NCI-H1048 (cell line): ENCODE data around the gene CHRM4.
A peak's percentile ranks its signal among the peaks of the same experiment; 100 is the strongest.
"Not testable (repeated sequence)": the region's sequence is repeated elsewhere in the genome, so short reads cannot be mapped to it uniquely, and the experiment has no call there.

Source experiments
- DNase-seq: peaks from one replicate; lab custom pipeline; 2025; lab: John Stamatoyannopoulos, UW

CHRM4 gene

DNA sequence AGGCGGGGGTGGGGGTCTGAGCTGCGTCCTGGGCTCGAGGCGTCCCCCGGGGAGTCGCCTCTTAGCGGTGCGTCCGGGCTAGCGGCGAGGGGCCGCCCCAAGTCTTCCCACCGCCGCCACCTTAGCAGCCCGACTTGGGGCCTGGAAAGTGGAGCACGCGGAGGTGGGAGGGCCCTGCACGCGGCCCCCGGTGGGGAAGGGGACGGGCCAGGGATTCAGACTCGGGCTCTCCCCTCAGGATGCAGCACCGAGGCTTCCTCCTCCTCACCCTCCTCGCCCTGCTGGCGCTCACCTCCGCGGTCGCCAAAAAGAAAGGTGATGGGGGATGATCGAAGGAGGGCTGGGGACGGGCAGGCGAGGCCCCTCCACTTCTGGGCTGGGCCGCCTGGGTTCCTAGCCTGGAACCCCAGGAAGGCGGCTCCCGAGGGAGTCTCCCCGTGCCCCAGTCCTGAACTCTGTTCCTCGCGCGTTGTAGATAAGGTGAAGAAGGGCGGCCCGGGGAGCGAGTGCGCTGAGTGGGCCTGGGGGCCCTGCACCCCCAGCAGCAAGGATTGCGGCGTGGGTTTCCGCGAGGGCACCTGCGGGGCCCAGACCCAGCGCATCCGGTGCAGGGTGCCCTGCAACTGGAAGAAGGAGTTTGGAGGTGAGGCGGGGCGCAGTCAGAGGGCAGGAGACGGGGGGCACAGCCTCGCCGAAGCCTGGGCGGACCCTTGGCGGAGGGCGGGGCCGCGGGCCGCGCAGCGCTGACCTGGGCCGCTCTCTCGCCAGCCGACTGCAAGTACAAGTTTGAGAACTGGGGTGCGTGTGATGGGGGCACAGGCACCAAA is 9.5 kb downstream of the CHRM4 start:
- no peak for DNase-seq

DNA sequence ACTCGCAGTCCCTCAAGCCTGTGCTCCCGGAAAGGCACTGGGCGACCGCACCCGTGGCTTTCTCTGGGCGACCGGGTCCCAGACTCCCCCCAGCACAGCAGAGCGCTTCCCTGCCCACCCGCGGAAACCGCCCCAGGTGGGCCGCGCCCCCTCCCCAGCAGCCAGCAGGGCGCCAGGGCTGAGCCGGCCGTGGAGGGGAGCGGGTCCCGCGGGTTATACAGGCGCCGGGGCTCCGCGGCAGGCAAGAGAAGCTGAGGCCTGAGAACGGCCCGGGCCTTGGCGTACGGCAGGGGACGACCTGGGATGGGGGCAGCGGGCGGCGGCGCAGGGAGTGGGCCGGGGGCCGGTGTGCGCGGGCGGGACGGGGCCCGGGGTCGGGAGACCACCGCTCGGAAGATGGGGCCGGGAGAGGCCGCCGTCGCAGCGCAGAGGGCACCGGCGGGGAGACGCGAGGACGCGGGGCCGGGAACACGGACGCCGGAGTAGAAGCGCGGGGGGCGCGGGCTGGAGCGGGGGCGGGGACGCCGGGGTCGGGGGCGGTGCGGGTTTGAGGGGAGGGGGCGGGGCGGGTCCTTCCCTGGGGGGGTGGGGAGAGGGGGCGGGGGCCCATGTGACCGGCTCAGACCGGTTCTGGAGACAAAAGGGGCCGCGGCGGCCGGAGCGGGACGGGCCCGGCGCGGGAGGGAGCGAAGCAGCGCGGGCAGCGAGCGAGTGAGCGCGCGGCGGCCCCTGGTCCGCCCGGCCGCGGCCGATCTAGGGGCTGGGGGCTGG is 10.3 kb downstream of the CHRM4 start, which contains the start of gene MDK:
MDK (plus strand) TSS at position 622 of the 771 bp plus-strand sequence. CDS start 389 bp downstream, outside the sequence.
- DNase-seq: no peak

DNA sequence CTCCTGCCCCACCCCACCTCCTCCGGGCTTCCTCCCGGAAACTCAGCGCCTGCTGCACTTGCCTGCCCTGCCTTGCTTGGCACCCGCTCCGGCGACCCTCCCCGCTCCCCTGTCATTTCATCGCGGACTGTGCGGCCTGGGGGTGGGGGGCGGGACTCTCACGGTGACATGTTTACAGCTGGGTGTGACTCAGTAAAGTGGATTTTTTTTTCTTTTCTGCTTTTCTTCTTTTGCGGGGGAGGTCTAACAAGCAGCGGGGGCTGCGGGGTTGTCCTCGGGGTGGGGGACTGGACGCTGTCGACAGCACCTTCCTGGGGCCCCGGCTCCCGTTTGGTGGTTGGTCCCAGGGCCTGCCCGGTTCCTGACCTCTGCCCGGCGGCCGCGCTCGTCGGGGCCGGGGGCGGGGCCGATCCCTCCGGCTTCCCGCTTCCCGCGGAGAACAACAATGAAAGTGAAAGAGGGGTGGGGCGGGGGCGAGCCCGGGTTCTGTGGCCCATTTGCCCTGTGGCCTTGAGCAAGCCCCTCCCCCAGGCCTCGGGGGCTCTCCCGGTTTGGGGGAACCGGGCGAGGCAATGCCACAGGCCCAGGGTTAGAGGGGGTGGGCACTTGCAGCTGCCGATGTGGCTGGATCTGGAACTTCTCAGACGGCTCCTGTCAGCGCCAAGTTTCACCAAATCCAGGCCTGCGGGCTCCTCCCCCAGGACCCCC is 11.1 kb downstream of the CHRM4 start:
- no peak for DNase-seq

DNA sequence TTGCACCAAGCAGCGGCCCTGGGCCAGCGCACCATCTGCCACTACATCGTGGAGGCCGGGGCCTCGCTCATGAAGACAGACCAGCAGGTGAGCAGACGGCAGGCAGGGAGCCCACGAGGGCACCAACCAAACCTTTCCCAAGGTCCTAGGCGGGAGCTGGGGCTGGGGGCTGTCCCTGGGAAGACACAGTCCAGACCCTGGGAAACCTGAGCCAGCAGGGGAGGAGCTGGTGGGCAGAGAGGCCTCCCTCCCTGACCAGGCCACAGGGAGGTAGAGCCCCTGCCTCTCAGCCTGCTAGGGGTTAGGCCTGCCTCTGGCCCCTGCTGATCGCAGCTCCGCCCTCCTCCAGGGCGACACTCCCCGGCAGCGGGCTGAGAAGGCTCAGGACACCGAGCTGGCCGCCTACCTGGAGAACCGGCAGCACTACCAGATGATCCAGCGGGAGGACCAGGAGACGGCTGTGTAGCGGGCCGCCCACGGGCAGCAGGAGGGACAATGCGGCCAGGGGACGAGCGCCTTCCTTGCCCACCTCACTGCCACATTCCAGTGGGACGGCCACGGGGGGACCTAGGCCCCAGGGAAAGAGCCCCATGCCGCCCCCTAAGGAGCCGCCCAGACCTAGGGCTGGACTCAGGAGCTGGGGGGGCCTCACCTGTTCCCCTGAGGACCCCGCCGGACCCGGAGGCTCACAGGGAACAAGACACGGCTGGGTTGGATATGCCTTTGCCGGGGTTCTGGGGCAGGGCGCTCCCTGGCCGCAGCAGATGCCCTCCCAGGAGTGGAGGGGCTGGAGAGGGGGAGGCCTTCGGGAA is 11.9 kb downstream of the CHRM4 start:
- not testable (repeated sequence) for DNase-seq

DNA sequence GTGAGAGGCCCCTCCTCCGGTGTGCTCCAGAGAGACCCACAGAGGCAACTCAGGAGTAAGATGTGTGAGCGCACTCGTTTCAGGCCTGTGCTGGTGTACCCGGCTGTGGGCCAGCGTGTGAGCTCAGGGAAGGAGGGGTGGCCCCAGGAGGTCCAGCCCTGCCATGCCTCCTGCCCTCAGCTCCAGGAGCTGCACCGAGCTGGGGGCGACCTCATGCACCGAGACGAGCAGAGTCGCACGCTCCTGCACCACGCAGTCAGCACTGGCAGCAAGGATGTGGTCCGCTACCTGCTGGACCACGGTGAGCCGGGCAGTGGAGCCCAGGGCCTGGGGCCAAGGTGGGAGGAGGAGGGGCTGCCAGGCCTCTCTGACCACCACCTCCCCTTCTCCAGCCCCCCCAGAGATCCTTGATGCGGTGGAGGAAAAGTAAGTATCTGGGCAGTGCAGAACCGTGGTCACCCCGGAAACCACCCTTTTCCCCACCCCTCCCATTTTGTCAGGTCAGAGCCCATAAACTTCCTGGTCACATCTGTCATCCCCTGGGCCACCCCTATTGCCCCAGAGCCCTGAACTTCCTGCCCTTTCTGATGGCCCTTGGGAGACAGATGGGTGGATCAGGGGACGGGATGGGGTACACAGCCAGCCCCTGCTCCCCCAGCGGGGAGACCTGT is 12.6 kb downstream of the CHRM4 start:
- DNase-seq: no peak

DNA sequence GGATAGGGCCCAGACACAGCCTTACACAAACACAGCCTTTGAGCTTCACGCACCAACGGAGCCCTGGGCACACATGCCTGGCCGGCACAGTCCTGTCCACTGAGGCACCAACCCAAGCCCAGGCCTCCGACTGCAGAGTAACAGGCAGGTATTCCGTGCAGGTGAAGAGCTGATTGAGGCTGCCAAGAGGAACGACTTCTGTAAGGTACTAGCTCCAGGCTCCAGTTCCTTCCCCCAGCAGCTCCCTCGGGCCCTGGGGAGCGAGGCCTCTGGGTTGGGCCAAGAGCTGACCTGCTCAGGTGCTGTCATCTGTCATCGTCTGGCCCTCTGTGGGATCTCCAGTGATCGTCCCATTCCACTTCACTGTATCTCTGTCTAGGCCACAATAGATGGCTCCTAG is 13.3 kb downstream of the CHRM4 start:
- DNase-seq: no peak

DNA sequence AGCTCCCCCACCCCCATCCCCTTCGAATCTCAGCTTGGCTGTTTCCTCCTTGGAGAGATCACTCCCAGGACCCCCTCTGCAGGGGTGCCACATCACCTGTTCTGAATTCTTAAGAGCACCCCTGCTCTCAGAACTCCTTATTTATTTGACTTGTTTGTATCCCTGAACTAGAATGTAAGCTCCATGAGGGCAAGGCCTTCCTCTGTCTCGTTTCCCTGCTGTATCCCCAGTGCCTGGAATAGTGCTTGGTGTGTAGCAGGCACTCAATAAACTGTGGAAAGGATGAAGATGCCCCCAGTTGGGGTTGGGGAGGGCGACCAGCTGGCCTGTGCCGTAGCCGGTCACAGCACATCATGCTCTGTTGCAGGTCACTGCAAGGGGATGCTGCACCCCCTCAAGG is 13.7 kb downstream of the CHRM4 start:
- no peak for DNase-seq

DNA sequence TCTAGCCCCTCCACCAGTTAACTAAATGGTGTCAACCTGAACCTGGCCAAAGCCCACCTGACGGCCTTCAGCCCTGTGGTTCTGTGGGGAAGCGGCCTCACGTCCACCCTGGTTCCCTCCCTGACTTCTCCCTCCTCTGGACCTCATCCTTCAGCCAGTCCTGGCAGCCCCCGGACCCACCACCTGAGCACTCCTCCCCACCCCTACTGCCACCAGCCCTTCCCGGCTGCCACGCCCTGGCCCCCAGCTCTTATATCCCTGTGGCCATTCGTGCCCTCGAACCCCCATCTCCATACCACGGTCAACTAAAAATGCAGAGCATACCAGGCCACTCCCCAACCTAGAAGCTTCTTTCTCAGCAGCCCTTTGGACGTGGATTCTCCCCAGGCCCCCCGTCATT is 14.3 kb downstream of the CHRM4 start:
- DNase-seq: no peak

DNA sequence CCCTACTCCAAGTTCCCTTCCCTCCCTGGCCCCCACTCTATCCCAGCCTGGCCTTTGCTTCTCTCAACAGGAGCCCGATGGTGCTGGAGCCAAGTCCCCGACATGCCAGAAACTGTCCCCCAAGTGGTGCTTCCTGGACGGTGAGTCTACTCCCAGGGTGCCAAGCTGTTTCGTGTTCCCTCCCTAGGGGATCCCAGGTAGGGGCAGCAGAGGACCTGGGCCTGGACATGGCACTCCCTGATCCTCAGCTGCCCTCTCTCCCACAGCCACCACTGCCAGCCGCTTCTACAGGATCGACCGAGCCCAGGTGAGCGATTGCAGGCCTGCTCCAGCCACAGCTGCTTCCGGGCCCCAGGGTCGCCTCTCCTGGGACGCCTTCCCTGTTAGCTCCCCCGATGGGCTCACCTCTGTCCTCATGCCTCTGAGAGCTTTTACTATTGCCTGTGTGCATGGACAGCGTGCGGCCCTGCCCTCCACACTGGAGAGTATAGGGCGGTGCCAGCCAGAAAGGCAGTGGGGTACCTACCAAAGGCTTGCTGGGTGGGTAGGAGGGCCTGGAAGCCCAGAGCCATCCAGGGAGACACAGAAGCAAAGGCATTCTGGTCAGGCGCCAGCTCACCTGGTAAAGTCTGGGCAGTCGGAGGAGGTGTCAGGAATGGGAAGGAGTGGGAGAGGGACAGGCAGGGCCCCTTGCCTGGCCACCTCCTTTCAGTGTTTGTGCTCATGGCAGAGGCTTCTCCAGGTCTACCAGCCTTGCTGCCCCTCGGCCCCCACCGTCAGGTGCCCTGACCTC is 15.1 kb downstream of the CHRM4 start:
- DNase-seq: no peak

DNA sequence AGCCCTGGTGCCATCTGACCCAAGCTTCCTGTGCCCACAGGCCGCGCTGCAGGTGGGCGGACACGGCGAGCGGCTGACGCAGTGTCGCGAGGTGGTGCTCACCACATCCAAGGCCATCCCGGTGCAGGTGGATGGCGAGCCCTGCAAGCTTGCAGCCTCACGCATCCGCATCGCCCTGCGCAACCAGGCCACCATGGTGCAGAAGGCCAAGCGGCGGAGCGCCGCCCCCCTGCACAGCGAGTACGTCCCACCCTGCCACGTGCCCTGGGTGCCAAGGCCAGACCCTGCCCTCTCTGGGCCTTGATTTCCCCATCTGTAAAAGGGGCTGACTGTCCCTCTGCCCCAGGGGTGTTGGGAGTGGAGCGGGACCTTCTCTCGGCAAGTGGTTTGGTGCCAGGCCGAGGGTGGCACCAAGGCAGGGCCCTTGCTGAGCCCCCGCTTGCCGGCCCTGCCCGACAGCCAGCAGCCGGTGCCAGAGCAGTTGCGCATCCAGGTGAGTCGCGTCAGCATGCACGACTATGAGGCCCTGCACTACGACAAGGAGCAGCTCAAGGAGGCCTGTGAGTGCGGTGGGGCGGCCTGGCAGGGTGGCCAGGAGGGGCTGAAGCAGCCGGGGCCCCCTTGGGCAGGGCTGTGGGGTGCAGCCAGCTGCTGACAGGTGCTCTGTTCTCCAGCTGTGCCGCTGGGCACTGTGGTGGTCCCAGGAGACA is 16.0 kb downstream of the CHRM4 start:
- no peak for DNase-seq

DNA sequence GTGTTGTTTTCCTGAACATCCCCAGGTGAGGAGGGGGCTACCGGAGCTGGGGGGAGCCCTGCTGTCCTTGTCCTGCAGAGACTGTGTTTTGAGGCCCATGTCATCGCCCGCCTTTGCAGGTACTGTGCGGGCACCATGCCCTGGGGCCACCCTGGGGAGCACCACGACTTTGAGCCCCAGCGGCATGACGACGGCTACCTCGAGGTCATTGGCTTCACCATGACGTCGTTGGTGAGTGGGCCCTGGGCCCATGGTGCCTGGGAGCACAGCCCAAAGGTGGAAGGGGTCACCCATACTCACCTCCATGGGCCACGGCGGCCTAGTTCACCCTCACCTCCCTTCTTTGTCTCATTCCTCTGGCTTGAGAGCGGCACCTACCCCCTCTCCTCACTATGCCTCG is 16.8 kb downstream of the CHRM4 start:
- DNase-seq: no peak

DNA sequence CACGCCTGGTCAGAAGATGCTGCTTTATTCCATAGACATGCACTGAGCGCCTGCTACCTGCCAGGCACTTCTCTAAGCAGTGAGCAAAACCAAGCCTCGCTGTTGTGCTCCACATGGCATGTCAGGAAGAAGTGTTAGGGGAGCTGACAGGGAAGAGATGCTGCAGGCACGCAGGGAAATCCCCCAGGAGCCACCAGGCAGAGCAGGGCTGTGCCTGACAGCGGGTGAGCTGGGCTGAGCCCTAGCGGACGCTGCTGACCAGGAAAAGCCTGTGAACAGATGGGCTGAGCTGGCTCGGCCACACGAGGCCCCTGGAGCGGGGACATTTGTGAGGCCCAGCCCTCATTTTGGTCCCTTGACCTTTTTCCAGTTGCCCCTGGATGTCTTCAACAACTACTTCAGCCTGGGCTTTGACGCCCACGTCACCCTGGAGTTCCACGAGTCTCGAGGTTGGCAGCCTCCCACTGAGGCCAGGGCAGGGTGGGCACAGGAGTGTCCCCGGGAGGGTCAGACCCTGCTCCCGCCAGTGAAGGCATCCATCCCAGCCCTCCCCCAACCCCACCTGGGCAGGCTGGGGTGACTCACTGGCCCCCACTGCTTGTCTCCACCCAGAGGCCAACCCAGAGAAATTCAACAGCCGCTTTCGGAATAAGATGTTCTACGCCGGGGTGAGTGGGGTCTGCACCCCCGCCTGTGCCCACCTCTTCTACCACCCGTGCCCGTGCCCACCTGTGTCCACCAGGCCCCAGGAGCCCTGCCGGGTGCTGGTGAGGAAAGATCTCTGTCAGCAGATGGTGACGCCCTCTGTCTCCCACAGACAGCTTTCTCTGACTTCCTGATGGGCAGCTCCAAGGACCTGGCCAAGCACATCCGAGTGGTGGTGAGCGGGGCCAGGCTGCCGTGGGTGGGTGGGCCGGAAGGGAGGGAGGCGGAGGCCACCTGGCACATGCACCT is 17.5 kb downstream of the CHRM4 start:
- no peak for DNase-seq

DNA sequence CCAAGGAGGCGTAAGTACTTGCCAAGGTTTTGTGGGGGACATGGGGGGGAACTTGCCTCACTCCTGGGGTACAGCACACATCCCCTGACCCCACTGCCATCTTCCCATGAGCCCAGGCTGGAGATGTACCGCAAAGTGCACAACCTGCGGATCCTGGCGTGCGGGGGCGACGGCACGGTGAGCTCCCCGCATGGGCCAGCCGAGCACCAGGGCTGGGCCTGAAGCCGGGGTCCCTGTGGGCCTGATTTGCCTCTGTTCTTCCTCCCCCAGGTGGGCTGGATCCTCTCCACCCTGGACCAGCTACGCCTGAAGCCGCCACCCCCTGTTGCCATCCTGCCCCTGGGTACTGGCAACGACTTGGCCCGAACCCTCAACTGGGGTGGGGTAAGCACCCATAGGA is 19.1 kb downstream of the CHRM4 start:
- DNase-seq: not testable (repeated sequence)

DNA sequence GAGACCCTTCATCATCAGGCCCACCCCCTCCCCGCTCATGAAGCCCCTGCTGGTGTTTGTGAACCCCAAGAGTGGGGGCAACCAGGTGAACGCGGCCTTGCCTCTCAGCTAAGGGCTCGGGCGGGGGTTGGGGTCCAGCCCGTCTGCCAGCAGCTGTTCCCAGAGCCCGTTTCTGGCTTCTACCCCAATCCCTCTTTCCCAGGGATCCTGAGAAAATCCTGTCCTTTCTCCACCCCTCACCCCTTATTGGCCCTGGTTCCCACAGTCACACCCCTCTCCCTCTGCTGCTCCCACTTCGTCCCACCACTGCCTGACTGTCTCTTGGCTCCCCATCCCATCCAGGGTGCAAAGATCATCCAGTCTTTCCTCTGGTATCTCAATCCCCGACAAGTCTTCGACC is 19.5 kb downstream of the CHRM4 start:
- DNase-seq: no peak

DNA sequence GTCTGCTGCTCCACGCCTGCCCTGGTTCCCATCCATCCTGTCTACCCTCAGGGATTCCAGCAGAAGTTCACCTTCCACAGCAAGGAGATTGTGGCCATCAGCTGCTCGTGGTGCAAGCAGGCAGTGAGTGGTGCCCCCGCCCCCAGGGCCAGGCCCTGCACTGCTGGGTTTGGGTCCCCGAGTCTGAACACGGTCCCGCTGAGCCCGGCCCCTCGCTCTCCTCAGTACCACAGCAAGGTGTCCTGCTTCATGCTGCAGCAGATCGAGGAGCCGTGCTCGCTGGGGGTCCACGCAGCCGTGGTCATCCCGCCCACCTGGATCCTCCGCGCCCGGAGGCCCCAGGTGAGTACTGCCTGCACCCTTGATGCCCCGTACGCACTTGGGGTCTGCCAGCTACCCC is 20.3 kb downstream of the CHRM4 start:
- DNase-seq: not testable (repeated sequence)

DNA sequence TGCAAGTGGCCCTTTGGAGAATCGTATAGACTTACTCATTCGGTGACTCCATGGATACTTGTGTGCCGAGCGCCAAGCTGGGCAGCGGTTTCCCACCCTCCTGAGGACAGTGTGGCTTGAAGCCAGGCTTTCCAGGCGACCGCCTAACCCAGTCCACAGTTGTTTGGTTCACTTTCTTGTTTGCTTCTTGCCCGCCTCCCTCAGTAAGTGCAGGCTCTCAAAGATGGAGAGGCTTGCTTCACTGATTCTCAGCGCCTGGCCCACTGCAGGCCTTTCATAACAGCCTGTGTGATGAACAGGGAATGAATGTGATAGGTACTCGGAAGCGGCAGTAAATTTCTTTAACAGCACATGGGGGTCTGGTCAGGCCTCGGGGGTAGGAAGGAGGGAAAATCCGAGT is 21.3 kb downstream of the CHRM4 start:
- DNase-seq: no peak

DNA sequence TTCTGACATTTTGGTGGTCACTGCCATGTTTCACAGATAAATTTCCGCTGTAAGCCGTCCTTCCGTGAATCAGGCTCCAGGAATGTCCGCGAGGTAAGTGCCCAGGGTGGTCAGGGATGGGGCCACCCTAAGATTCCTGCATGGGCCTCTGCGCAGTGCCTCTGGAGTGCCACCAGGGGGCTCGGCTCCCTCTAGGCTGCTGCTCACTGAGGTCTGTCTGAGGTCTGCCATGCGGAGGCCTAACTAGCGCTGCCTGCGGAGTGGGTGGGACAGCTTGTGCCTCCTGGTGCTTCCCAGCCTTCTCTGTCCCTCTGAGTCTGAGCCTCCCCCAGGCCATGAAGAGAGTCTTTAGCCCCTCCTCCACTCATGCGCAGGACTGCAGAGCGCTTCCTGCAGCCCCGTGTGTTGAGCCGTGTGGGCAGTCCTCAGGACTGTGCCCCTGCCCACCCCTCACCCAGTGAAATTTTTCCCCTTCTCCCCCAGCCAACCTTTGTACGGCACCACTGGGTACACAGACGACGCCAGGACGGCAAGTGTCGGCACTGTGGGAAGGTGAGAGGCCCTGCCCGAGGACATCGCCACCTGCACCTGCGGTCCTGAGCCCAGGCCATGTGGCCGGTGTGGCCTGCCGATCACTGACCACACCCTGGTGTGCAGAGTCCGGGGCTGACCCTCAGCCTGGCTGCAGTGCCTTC is 22.0 kb downstream of the CHRM4 start:
- peak; percentile 34 for DNase-seq

DNA sequence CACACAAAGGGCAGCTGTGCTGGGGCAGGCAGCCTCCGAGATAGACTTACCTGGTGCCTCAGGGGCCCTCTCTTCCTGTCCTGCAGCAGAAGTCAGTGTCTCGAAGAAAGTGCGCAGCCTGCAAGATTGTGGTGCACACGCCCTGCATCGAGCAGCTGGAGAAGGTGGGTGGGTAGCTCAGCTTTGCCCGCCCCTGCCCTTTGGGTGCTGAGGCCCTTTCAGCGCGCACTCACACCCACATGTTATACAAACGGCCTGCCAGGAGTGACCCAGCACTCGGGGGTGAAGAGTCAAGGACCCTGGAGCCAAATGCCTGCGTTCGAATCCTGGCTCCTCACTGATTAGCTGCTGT is 23.7 kb downstream of the CHRM4 start:
- no peak for DNase-seq
